DOHH2 (cell line): Measurements from ENCODE around the gene MYL5.
"Not testable (repeated sequence)": the region's sequence is repeated elsewhere in the genome, so short reads cannot be mapped to it uniquely, and the experiment has no call there.

Experiments used
- H3F3A ChIP-seq: fragments of 200-600 bp; sonication (generic), shearing (Covaris generic); 2 replicates; pipeline ENCODE4 v1.6.0; 2016; ENCODE audit warnings: antibody characterized with exemption, mild to moderate bottlenecking; ENCODE audit not compliant: control insufficient read depth, insufficient read depth
- H3K27ac ChIP-seq: fragments of 200-600 bp; sonication (generic); 2 replicates; pipeline ENCODE4 v1.5.1; 2014; ENCODE audit warnings: low read depth, mild to moderate bottlenecking, low read length, moderate library complexity
- H3K27me3 ChIP-seq: fragments of 200-600 bp; sonication (generic); 2 replicates; pipeline ENCODE4 v1.6.1; 2014; ENCODE audit warnings: mild to moderate bottlenecking, low read length, mixed read lengths; ENCODE audit not compliant: control insufficient read depth
- H3K36me3 ChIP-seq: fragments of 200-600 bp; sonication (generic); 2 replicates; pipeline ENCODE4 v1.6.1; 2014; ENCODE audit warnings: mild to moderate bottlenecking, low read length, moderate library complexity, mixed read lengths; ENCODE audit not compliant: control insufficient read depth
- H3K4me1 ChIP-seq: fragments of 200-600 bp; sonication (generic); 2 replicates; pipeline ENCODE4 v1.6.1; 2014; ENCODE audit warnings: mild to moderate bottlenecking, low read length, mixed read lengths; ENCODE audit not compliant: control insufficient read depth
- H3K4me2 ChIP-seq: fragments of 200-600 bp; sonication (generic); 2 replicates; pipeline ENCODE4 v1.6.0; 2014; ENCODE audit warnings: mild to moderate bottlenecking, low read length, moderate library complexity
- H3K4me3 ChIP-seq: fragments of 200-600 bp; sonication (generic); 2 replicates; pipeline ENCODE4 v1.5.1; 2014; ENCODE audit warnings: mild to moderate bottlenecking, low read length, mixed read lengths
- H3K79me2 ChIP-seq: fragments of 200-600 bp; sonication (generic); 2 replicates; pipeline ENCODE4 v1.6.1; 2014; ENCODE audit warnings: mild to moderate bottlenecking, low read length, mixed read lengths; ENCODE audit not compliant: control insufficient read depth
- H3K9me2 ChIP-seq: fragments of 200-600 bp; sonication (generic); replicated peaks from 2 replicates; pipeline ENCODE4 v1.6.1; 2014; ENCODE audit warnings: mild to moderate bottlenecking, low read length, mixed read lengths; ENCODE audit not compliant: control insufficient read depth
- H3K9me3 ChIP-seq: fragments of 200-600 bp; sonication (generic); 2 replicates; pipeline ENCODE4 v1.6.1; 2014; ENCODE audit warnings: antibody characterized with exemption, low read length, mixed read lengths; ENCODE audit not compliant: control insufficient read depth, insufficient read depth
- H4K20me1 ChIP-seq: fragments of 200-600 bp; sonication (generic); 2 replicates; pipeline ENCODE4 v1.6.0; 2014; ENCODE audit warnings: low read depth, mild to moderate bottlenecking, antibody characterized with exemption, low read length, moderate library complexity; ENCODE audit not compliant: control insufficient read depth, insufficient read depth
- CTCF ChIP-seq: fragments of 200-600 bp; sonication (generic); IDR thresholded peaks from one replicate; pipeline ENCODE4 v1.5.1; 2014; ENCODE audit warnings: antibody characterized with exemption, mild to moderate bottlenecking, low read depth, low read length; ENCODE audit not compliant: poor library complexity, severe bottlenecking
- EZH2phosphoT487 ChIP-seq: fragments of 200-600 bp; sonication (generic); IDR thresholded peaks from 2 replicates; pipeline ENCODE4 v1.6.1; 2017; ENCODE audit warnings: borderline replicate concordance, mild to moderate bottlenecking, antibody characterized with exemption, low read length, moderate library complexity, mixed read lengths

Gene MYL5

DNA sequence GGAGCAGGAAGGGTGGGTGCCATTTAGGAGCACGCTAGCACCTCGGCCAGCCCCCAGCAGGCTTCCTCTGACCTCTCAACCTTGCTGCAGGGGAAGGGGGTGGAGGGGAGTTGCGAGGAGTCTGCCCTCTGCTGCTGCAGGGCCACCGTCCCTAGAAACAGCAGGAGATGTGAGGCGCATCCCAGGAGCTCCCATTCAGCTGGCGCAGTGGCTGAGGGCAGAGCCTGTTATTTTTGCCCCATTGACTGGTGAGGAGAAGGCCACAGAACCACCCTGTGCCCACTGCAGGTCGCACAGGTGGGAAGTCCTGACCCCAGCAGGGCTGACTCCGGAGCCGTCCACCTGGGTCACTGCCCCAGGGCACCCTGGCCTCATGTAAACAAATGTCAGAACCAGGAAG lies 40.9 kb upstream of the MYL5 start:
- no peaks in the 10 kb centered on the region for H4K20me1 ChIP-seq
- H3K27ac ChIP-seq, result no peak overlapping the region
- no peak overlapping the region for H3K4me2 ChIP-seq
- H3K9me2 ChIP-seq, result no peaks in the 10 kb centered on the region
- H3K27me3 ChIP-seq, result no peaks in the 10 kb centered on the region
- H3F3A ChIP-seq, result no peaks in the 10 kb centered on the region
- H3K4me1 ChIP-seq, result no peaks in the 10 kb centered on the region
- TF ChIP-seq EZH2phosphoT487, result no peak
- no peak for TF ChIP-seq CTCF
- H3K9me3 ChIP-seq, result peaks cover 22% of the 10 kb centered on the region; the same call in 1 of the 2 replicates
- no peak overlapping the region for H3K4me3 ChIP-seq
- no peaks in the 10 kb centered on the region for H3K36me3 ChIP-seq
- no peaks in the 10 kb centered on the region for H3K79me2 ChIP-seq

GRCh38 chr4:633976-634598 lies 40.3 kb upstream of the MYL5 start:
- Histone ChIP-seq H3K4me1 (no peaks in the 10 kb centered on the region), H3F3A (no peaks in the 10 kb centered on the region), H3K36me3 (no peaks in the 10 kb centered on the region), H3K79me2 (no peaks in the 10 kb centered on the region), H3K4me3 (no peak overlapping the region), H3K9me2 (no peaks in the 10 kb centered on the region), H3K27me3 (no peaks in the 10 kb centered on the region), H3K4me2 (no peak overlapping the region), H4K20me1 (no peaks in the 10 kb centered on the region), H3K9me3 (peaks cover 22% of the 10 kb centered on the region; the same call in 1 of the 2 replicates), H3K27ac (no peak overlapping the region)
- TF ChIP-seq CTCF (no peak), EZH2phosphoT487 (no peak)

DNA sequence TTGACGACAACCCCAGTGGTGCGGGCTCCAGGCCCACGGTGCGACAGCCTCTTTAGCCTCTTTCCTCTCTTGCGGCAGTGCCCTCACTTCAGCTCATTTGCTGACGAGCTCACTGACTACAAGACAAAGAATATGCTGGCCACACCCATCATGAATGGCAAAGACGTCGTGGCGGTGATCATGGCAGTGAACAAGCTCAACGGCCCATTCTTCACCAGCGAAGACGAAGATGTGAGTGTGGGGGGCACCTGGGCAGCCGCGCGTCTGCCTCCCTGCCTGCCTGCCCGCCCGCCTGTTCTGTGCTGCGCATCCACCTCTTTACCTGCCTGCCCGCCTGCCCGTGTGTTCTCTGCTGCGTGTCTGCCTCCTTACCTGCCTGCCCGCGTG lies 39.8 kb upstream of the MYL5 start:
- Histone ChIP-seq H3K4me1 (no peaks in the 10 kb centered on the region), H3K27me3 (no peaks in the 10 kb centered on the region), H3K36me3 (no peaks in the 10 kb centered on the region), H4K20me1 (no peaks in the 10 kb centered on the region), H3K27ac (no peak overlapping the region), H3K79me2 (no peaks in the 10 kb centered on the region), H3K4me3 (no peak overlapping the region), H3K9me2 (no peaks in the 10 kb centered on the region), H3F3A (no peaks in the 10 kb centered on the region), H3K4me2 (no peak overlapping the region), H3K9me3 (peaks cover 22% of the 10 kb centered on the region; the same call in 1 of the 2 replicates)
- TF ChIP-seq CTCF (no peak), EZH2phosphoT487 (no peak)

- not testable (repeated sequence) for H3K27me3 ChIP-seq, H4K20me1 ChIP-seq
These were observed 39.1 kb upstream of the MYL5 start for GRCh38 chr4:635066-635835.

More at GRCh38 chr4:635066-635835, 39.1 kb upstream of the MYL5 start:
- not testable (repeated sequence) for H3K36me3 ChIP-seq, H3K9me2 ChIP-seq, H3K27ac ChIP-seq, H3K4me2 ChIP-seq, H3K4me1 ChIP-seq, H3K79me2 ChIP-seq, H3K4me3 ChIP-seq, H3F3A ChIP-seq
- H3K9me3 ChIP-seq, result peaks cover 22% of the 10 kb centered on the region; the same call in 1 of the 2 replicates
